GM21381 (cell line): ENCODE data around the gene MRPS35.
"Not testable (repeated sequence)": the region's sequence is repeated elsewhere in the genome, so short reads cannot be mapped to it uniquely, and the experiment has no call there.

Source experiments
- ATAC-seq: cut with Tn5 transposase; IDR thresholded peaks from one replicate; pipeline ENCODE4 v1.9.1; 2021; ENCODE audit warnings: mild to moderate bottlenecking, moderate library complexity; ENCODE audit not compliant: unreplicated experiment

Gene MRPS35

DNA sequence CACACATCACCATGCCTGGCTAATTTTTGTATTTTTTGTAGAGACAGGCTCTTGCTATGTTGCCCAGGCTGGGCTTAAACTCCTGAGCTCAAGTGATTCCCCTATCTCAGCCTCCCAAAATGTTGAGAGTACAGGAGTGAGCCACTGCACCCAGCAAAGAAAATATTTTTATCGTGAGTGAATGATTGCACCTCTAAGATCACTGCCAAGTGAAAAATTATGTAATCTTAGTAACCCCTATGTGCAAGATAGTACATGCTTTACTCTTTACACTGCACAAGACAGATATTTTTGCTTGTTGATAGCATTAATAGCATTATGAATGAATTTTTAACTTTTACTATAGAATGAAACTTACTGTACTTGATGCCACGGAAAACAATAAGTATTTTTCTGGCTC is 3.4 kb upstream of the MRPS35 start:
- ATAC-seq = no peak

DNA sequence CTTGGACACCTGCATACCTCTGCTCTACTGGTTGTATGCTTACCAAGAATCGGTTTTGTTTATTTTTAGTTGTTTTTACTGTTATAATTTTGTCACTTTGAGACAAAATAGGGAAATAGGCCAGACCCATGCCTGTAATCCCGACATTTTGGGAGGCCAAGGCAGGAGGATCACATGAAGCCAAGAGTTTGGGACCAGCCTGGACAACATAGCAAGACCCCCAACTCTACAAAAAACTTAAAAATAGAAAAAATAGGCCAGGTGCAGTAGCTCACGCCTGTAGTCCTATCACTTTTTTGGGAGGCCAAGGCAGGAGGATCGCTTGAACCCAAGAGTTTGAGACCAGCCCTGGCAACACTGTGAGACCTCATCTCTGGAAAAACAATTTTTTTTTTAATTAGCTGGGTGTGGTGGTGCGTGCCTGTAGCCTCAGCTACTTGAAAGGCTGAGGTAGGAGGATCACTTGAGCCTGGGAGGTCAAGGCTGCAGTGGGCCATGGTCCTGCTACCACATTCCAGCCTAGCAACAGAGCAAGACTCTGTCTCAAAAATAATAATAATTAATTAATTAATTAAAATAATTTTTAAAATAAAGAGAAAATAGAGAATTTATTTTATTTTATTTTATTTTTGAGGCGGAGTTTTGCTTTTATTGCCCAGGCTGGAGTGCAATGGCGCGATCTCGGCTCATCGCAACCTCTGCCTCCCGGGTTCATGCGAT is 1.3 kb upstream of the MRPS35 start:
- no peak for ATAC-seq

DNA sequence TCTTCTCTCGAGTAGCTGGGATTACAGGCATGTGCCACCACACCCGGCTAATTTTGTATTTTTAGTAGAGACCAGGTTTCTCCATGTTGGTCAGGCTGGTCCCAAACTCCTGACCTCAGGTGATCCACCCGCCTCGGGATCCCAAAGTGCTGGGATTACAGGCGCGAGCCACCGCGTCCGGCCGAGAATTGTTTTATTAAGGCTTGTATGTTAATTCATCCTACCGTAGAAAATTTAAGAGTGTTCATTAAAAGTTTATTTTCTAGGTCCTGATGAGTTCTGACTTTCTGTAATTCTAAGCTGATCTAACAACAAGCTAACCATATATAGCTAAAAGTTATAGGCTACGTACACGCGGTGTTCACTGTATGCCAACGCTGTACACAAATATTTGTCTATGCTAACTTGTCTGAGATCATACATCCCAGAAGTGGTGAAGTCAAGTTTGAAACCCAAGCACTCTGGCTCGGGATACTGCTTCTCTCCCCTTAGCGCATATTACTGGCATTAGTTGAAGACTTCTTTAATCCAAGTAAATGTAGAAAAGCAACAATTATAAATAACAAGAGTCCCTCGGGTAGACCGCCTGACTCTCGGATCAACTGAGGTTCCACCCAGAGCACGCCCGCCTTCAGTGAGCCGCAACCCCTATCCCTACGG is 570 bp upstream of the MRPS35 start:
- ATAC-seq = peak; percentile 33

DNA sequence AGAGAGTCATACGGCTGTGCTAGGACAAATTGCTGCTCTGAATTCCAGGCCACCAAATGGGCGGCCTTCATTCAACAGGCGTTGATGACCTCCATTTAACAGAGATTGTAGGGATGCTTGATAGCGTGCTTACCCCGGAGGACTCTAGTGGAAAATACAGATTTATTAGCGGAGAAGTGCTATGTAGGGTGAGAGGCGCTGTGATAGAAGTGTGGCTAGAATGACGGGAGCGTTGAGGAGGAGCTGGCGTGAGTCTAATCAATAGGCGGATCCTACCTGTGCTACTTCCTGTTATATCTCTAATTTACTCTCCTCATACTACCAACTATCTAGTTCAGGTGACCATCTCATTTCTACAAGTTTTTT is 668 bp downstream of the MRPS35 start:
- ATAC-seq = peak; percentile 15

DNA sequence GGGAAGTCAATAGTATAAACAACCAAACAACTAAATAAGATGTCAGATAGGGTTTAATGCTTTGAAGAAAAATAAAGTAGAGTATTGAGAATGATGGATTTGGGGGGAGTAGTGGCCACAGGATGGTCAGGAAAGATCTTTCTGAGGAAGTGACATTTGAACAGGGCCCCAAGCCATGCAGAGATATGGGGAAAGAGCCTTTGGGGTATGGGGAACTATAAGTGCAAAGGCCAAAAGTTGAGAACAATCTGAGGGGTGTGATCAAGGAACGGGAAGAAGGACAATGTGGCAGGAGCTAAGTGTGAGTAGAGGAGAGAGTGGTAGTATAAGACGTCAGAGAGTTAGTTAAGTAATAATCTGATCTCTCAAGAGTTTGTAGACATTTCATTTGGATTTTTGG is 1.3 kb downstream of the MRPS35 start:
- no peak for ATAC-seq

DNA sequence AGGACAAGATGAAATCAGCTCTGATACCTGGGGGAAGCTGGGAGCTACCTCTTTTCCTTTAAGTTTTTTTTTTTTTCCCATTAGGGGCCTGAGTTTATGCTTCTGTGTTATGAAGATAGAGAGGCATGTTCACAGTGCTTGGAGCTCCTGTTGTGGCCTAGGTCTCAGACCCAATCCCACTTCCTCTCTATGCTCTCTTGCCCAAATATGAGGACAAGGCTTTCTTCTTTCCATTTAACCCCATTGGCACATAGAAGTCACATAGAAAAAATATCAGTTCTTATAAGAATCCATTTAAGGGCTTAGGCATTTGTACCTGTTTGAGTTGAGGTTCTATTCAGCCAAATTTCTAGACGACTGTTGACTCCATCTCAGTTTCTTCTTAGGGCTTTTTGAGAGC is 12.6 kb downstream of the MRPS35 start:
- no peak for ATAC-seq

DNA sequence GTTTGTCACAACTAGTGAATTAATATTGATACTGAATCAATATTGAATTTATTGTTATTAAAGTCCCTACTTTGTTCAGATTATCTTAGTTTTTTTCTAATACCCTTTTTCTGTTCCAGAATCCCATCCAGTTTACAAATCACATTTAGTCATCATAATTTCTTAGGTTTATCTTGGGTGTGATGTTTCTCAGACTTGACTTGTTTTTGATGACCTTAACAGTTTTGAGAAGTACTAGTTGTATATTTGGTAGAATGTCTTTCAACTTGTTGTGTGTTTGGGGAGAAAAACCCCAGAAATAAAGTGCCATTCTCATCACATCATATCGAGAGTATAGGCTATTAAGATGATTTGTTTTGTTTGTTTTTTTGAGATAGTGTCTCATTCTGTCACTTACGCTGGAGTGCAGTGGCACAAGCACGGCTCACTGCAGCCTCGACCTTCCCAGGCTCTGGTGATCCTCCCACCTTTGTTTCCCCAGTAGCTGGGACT is 19.5 kb downstream of the MRPS35 start:
- no peak for ATAC-seq

DNA sequence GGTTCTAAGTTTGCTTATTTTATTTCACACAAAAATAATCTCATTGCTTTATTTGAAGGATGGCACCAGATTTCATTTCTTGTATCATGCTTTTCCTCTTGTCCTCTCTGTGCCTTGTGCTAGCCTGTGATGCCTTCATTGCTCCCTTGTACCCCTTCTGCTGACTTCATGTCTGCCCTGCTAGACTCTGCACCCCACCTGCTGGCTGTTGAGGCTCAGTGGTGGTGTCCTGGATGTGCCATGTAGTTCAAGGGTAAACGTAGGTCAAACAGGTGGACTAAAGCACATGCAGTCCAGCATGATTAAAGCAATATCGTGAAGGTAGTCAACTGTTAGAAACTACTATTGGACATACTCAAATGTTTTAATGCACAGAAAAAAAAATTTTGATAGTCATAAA is 21.6 kb downstream of the MRPS35 start:
- ATAC-seq = no peak

DNA sequence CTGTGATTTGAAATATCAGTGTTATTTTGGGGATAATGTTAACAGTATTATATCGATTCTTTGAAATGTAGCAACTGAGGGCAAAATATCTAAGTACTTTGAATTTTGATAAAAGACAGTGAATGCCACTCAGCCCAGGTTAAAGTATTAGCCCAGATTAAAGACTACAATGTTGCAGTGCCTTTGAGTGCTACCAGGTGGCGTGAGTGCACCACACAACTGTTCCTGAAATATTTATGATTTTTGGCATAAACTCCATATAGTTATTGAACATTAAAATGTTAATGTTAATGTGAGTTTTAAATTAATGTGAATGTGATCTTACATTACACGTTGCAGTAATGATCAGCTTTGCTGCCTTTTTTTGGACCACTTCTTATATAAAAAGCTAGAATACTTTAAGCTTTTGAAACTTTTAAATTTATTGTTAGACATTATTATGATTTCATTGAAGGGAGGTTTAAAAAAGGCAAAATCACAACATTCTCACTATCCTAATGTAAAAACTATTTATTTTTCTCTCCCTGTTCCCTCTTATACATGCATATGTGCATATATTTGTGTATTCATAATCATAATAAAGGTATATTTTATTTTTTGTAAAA is 22.5 kb downstream of the MRPS35 start:
- ATAC-seq = no peak

DNA sequence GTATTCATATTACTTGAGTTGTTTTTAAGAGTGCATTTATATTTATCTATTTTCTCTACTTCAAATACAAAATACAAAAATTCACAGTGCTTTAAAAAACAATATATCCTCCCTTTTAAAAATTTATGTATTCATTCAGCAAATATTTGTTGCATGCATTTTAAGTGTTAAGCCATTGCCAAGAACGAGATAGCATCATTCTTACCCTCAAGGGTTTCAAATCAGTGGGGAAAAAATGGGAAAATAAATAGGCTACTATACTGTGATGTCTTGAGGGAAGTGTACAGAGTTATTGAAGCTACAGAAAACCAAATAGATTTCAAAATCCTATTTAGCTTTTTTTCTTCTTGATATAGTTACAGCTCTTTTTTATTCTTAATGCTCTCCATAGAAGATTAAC is 23.2 kb downstream of the MRPS35 start:
- no peak for ATAC-seq

DNA sequence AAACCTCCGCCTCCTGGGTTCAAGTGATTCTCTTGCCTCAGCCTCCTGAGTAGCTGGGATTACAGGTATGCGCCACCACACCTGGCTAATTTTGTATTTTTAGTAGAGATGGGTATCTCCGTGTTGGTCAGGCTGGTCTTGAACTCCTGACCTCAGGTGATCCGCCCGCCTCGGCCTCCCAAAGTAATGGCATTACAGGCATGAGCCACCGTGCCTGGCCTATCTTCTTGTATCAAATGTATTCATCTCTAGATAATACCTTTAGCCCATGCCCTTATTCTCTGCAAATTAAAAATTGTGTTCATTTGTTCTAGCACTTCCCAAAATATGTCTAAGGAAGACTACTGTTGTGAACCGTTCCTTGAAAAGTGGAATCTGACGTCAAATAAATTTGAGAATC is 23.7 kb downstream of the MRPS35 start:
- ATAC-seq = not testable (repeated sequence)

DNA sequence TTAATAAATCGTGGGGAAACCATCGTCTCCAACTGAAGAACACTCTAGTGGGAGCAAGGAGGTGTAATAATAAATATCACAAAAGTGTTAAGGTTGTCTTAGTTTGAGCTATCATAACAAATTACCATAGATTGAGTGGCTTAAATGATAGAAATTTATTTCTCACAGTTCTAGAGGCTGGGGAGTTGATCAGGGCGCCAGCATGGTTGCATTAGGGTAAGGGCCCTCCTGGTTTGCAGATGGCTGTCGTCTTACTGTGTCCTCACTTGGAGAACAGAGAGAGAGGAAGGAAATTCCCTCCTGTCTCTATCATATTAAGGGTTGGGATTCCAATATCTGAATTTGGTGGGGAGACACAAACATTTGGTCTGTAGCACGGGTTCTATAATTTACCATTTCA is 33.0 kb downstream of the MRPS35 start:
- ATAC-seq = no peak

DNA sequence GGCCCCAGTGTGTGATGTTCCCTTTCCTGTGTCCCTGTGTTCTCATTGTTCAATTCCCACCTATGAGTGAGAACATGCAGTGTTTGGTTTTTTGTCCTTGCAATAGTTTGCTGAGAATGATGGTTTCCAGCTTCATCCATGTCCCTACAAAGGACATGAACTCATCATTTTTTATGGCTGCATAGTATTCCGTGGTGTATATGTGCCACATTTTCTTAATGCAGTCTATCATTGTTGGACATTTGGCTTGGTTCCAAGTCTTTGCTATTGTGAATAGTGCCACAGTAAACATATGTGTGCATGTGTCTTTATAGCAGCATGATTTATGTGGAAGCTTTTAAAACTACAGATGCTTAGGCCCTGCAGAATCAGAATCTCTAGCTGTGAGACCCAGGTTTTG is 35.1 kb downstream of the MRPS35 start:
- not testable (repeated sequence) for ATAC-seq

DNA sequence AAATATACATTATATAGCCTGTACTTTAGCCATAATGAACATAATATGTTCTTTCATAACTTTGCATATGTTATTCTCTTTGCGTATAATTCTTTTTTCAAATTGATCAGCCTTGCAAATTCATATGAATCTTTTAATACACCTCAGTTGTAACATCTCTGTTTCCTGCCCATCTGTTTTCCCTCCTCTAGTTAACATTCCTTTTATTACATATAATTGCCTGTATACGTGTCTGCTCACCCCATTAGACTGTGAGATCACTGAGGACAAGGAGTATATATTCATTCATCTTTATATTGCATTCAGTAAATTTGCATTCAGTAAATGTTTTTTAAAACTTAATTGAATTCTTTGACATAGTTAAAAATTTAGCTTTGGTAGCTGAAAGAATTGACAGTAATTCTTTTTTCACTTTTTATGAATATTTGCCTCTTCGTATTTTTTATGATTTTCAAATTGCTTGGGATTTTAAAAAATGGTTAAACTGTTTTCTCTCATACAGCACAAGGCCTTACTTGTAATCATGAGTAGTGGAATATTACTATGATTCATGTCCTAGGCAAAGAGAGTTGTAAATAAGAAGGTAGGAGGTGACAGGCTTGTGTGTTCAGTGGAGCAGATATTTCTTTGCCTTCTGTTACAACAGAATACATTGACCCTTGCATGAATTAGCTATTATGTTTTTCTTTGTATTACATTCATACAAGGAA is 36.6 kb downstream of the MRPS35 start:
- ATAC-seq = no peak

DNA sequence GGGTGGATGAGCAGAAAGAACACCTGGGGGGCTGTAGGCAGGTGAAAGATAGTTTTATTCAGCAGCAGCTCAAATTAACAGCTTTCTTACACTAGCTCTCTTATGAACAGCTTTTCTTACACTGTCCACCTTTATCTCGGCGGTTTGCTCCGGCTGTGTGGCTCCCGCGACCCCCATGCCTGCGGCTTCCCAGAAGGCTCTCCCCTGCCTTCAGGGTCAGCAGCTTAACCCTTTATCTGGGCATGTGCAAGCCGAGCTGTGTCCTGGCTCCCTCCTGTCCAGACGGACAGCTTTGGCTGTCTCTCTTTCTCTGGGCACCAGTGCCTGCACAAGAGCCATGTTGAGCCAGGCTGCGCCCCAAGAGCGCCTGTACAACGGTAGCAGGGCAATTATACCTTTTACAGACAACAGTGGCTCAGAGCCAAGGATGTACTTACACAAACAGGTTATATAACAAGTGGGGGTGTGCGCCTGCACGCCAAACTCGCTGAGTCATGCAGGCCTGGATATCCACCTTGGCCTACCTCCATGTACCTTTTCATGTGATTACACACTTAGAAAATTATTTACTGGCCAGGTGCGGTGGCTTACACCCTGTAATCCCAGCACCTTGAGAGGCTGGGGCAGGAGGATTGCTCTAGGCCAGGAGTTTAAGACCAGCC is 40.9 kb downstream of the MRPS35 start:
- no peak for ATAC-seq

DNA sequence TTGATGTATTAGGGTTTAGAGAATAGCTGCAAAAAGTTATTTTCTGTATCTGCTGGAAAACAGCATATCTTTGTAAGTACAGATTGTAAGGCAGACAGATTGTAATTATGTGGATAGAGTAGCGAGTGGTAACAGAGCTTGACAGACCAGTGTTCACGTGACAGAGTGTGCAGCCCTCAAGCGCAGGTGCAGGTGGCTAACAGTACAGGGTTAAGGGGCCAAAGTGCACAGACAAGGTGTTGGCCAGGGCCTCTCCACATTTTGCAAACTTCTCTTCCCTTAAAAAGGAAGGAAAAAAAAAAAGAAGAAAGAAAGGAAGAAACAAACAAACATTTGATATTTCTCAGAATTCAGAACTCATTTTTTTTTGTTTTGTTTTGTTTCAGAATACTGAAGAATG is 44.2 kb downstream of the MRPS35 start:
- ATAC-seq = no peak

DNA sequence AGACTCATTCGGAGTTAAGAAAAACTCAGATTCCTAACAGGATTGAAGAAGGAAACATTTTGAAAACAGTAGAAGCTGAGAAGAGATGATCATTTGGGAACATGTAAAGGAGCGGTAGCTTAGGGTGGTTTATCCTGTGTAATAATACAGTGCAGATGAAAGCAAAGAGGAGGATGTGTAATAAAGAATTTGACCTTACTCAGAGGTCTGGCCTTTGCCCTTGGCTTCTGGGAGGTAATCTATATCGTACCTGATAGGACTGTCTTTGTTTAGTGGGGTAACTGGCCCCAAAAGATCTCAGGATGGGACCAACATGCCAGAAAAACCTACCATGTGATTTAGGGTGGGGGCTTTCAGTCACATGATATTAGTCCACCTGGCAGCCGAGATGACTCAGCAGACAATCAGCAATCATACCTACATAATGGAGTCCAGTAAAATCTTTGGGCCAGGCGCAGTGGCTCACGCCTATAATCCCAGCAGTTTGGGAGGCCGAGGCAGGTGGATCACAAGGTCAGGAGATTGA is 46.1 kb downstream of the MRPS35 start:
- no peak for ATAC-seq

DNA sequence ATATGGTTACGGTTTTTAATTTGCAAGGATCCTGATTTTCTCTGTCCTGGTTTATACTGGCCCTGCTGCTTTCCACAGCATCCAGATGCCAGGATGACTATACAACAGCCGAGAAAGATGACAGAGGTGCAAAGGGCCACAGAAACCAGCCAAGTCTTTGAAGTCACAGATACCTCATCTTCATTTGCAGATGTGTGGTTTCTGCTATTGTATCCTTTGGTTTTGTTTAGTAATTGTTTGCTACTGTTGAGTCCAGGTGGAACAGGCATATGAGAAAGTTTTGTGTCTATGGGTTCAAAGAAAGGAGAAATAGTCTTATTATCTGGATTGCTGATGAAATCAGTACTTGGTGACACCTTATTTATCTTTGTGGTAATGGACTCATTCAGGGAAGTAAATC is 52.1 kb downstream of the MRPS35 start:
- no peak for ATAC-seq

DNA sequence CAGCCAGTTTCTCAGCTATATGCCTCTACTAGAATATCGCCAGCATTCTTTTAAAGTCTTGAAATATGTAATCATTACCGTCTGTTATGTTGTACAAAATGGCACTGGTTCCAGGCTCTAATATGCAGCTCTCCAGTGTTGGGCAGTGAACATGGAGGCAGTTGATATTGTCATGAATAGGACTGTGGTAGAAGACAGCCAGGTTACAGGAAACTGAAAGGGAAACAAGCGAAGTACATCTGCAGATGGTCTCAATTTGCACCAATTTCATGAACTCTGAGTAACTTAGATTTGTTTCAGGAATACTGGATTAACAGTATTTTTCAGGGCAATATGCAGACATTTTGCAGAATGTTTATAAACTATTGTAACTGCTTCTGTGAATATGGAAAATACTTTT is 56.0 kb downstream of the MRPS35 start:
- no peak for ATAC-seq

DNA sequence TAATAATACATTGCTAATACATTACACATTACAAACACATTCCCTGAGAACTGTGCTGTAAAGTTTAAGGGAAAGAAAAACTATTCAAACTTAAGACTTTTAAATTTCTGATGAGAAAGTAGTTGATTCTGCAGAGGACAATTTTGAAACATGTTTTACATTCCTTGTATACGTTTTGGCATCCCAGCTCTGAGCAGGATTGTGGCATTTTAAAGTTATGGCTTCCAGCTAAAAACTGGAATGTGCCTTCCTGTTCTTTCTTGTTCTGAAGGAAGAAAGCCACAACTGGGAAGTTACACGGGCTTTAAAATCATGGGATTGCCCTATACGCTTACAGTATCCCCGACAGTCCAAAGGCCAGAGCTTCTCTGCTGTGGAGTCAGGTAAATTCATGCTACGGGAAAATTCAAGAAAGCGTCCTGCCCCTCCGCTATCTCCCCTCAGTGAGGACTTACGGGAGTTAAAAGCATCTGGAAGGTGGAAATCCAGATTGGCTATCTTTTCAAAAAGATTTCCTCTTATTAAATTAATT is 58.6 kb downstream of the MRPS35 start:
- ATAC-seq = no peak
